ENCODE data around the gene CCDC88B.

GRCh38 chr11:64296830-64297698, 42.9 kb upstream of the CCDC88B start:
- TF ChIP-seq CTCF (IDR thresholded peaks at IDR 0.05 in 4 of 5, conservative IDR thresholded peaks at IDR 0.05 in 1 of 5) (no peak), POLR2A (IDR thresholded peaks at IDR 0.05) (no peak)
